ENCODE measurements around the gene TXNDC16.

- TF ChIP-seq CTCF (IDR thresholded peaks at IDR 0.05) (no peak), ZFX (IDR thresholded peaks at IDR 0.05; ENCODE audit: borderline replicate concordance) (no peak)
Measured at GRCh38 chr14:52400846-52401245, 151.5 kb downstream of the TXNDC16 start.
